ENCODE measurements around the gene CLIP3.

Gene CLIP3

GRCh38 chr19:36010402-36010801 lies 22.3 kb downstream of the CLIP3 start:
- DNase-seq (ENCODE audit: low read depth) = no peak
- no peak overlapping the region for H3K4me3 ChIP-seq (ENCODE audit: low read depth, low read length)

- H3K4me3 ChIP-seq (ENCODE audit: low read depth, low read length) = peak overlapping the region; percentile 48
- no peak for DNase-seq (ENCODE audit: low read depth)
These were observed 22.9 kb downstream of the CLIP3 start for GRCh38 chr19:36009633-36010379.

GRCh38 chr19:36009220-36009619 lies 23.5 kb downstream of the CLIP3 start:
- DNase-seq (ENCODE audit: low read depth) = no peak
- peak overlapping the region; percentile 48 for H3K4me3 ChIP-seq (ENCODE audit: low read depth, low read length)

- H3K4me3 ChIP-seq (ENCODE audit: low read depth, low read length) = peak within 1 kb of the TSS; percentile 48
- DNase-seq (ENCODE audit: low read depth) = no peak
These were observed 24.2 kb downstream of the CLIP3 start, which contains the start of gene SYNE4 for GRCh38 chr19:36008336-36008978. Gene SYNE4, minus strand, starts transcription at chr19:36008813. Its CDS starts 132 bp downstream, at chr19:36008681.

GRCh38 chr19:36006955-36007354 lies 25.7 kb downstream of the CLIP3 start:
- no peak for DNase-seq (ENCODE audit: low read depth)
- H3K4me3 ChIP-seq (ENCODE audit: low read depth, low read length) = no peak overlapping the region

- no peak overlapping the region for H3K4me3 ChIP-seq (ENCODE audit: low read depth, low read length)
- no peak for DNase-seq (ENCODE audit: low read depth)
These were observed 29.4 kb downstream of the CLIP3 start for GRCh38 chr19:36003284-36003683.

GRCh38 chr19:36001605-36002004 lies 31.1 kb downstream of the CLIP3 start:
- DNase-seq (ENCODE audit: low read depth) = no peak
- H3K4me3 ChIP-seq (ENCODE audit: low read depth, low read length) = no peak overlapping the region

GRCh38 chr19:35996777-35997176 lies 35.9 kb downstream of the CLIP3 start:
- H3K4me3 ChIP-seq (ENCODE audit: low read depth, low read length) = no peak overlapping the region

GRCh38 chr19:35995048-35995993 lies 37.4 kb downstream of the CLIP3 start, which contains the start of gene SDHAF1:
Gene SDHAF1, plus strand, starts transcription at chr19:35995188. Its CDS starts 87 bp downstream, at chr19:35995275.
- peak within 1 kb of the TSS; percentile 85 for H3K4me3 ChIP-seq (ENCODE audit: low read depth, low read length)
- peak; percentile 63 for DNase-seq (ENCODE audit: low read depth)

More at GRCh38 chr19:35996777-35997176, 35.9 kb downstream of the CLIP3 start:
- no peak for DNase-seq (ENCODE audit: low read depth)

- no peak for DNase-seq (ENCODE audit: low read depth)
- peak overlapping the region; percentile 85 for H3K4me3 ChIP-seq (ENCODE audit: low read depth, low read length)
These were observed 38.6 kb downstream of the CLIP3 start for GRCh38 chr19:35993923-35994598.

- no peak overlapping the region for H3K4me3 ChIP-seq (ENCODE audit: low read depth, low read length)
- DNase-seq (ENCODE audit: low read depth) = no peak
These were observed 39.5 kb downstream of the CLIP3 start for GRCh38 chr19:35992907-35993765.

GRCh38 chr19:35991731-35992450 lies 40.8 kb downstream of the CLIP3 start:
- no peak for DNase-seq (ENCODE audit: low read depth)
- H3K4me3 ChIP-seq (ENCODE audit: low read depth, low read length) = no peak overlapping the region

- DNase-seq (ENCODE audit: low read depth) = no peak
- H3K4me3 ChIP-seq (ENCODE audit: low read depth, low read length) = no peak overlapping the region
These were observed 41.6 kb downstream of the CLIP3 start for GRCh38 chr19:35990771-35991730.

GRCh38 chr19:35990156-35990555 lies 42.5 kb downstream of the CLIP3 start:
- H3K4me3 ChIP-seq (ENCODE audit: low read depth, low read length) = no peak overlapping the region
- no peak for DNase-seq (ENCODE audit: low read depth)

GRCh38 chr19:35988824-35989223 lies 43.8 kb downstream of the CLIP3 start:
- no peak for DNase-seq (ENCODE audit: low read depth)
- H3K4me3 ChIP-seq (ENCODE audit: low read depth, low read length) = no peak overlapping the region

- DNase-seq (ENCODE audit: low read depth) = no peak
- peak overlapping the region; percentile 38 for H3K4me3 ChIP-seq (ENCODE audit: low read depth, low read length)
These were observed 45.1 kb downstream of the CLIP3 start for GRCh38 chr19:35987571-35987896.
